ENCODE results near the gene JADE3.

Gene JADE3

GRCh38 chrX:47047989-47048388 lies 135.8 kb downstream of the JADE3 start:
- DNase-seq, result no peak

GRCh38 chrX:47059142-47059874 lies 147.1 kb downstream of the JADE3 start:
- no peak for DNase-seq

GRCh38 chrX:47060708-47061107 lies 148.5 kb downstream of the JADE3 start:
- DNase-seq, result no peak

GRCh38 chrX:47061238-47061919 lies 149.2 kb downstream of the JADE3 start:
- DNase-seq, result no peak

- DNase-seq, result no peak
Measured at GRCh38 chrX:47063179-47063578, 151.0 kb downstream of the JADE3 start.

- no peak for DNase-seq
Measured at GRCh38 chrX:47068214-47068613, 156.0 kb downstream of the JADE3 start.

GRCh38 chrX:47068720-47069119 lies 156.5 kb downstream of the JADE3 start:
- DNase-seq, result no peak

- no peak for DNase-seq
Measured at GRCh38 chrX:47078129-47079043, 166.2 kb downstream of the JADE3 start, which contains the start of gene RGN. TSS of gene RGN (plus strand) at chrX:47078443. CDS start at chrX:47081145, 2,702 bp downstream.

- no peak for DNase-seq
Measured at GRCh38 chrX:47080215-47080914, 168.1 kb downstream of the JADE3 start.

- no peak for DNase-seq
Measured at GRCh38 chrX:47080915-47081236, 168.7 kb downstream of the JADE3 start.

GRCh38 chrX:47091149-47091775 lies 179.0 kb downstream of the JADE3 start:
- DNase-seq, result no peak

- peak; percentile 1 for DNase-seq
Measured at GRCh38 chrX:47093248-47093647, 181.0 kb downstream of the JADE3 start.

- no peak for DNase-seq
Measured at GRCh38 chrX:47093860-47094259, 181.6 kb downstream of the JADE3 start.

GRCh38 chrX:47097018-47097417 lies 184.8 kb downstream of the JADE3 start:
- no peak for DNase-seq

- no peak for DNase-seq
Measured at GRCh38 chrX:47098338-47099094, 186.3 kb downstream of the JADE3 start.

- DNase-seq, result no peak
Measured at GRCh38 chrX:47101206-47101605, 189.0 kb downstream of the JADE3 start.

Measured in CD4-positive, alpha-beta T cell treated with Interleukin-4 for 4 hours (primary cell).